Testis (tissue), 2 donors: ENCODE measurements around the gene ARL8A.

Source experiments
- CTCF ChIP-seq, 3 experiments: fragments of 450-650 bp in 2 of 3; fragments of 200-600 bp in 1 of 3; sonication (generic) in 1 of 3; IDR thresholded peaks; one replicate each; pipeline ENCODE4 v1.5.1; 2016 to 2019; ENCODE audit warnings: antibody characterized with exemption in 3 of 3, mild to moderate bottlenecking in 2 of 3, moderate library complexity in 1 of 3
- POLR2A ChIP-seq: fragments of 450-650 bp; IDR thresholded peaks from one replicate; pipeline ENCODE4 v1.6.1; 2017; ENCODE audit warnings: antibody characterized with exemption, mild to moderate bottlenecking, moderate library complexity

GRCh38 chr1:202151045-202151444 lies 6.5 kb upstream of the ARL8A start:
- TF ChIP-seq POLR2A (no peak), CTCF (IDR thresholded peaks at IDR 0.05) (no peak)
